ENCODE data around the gene CHKB.

DNA sequence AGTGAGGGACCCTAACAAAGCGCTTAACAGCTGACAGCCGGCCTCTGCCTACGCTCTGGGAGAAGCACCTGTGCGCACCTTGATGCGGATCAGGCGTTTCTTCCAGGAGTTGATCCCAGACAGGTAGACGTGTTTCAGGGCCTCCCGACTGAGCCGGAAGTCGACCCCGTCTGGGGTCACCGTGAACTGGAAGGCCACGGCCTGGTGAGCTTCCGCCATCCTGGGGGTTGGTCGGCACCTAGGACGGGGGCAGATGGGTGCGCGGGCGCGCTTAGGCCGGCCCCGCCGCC is 5.0 kb downstream of the CHKB start:
- TF ChIP-seq, protein P1, sequence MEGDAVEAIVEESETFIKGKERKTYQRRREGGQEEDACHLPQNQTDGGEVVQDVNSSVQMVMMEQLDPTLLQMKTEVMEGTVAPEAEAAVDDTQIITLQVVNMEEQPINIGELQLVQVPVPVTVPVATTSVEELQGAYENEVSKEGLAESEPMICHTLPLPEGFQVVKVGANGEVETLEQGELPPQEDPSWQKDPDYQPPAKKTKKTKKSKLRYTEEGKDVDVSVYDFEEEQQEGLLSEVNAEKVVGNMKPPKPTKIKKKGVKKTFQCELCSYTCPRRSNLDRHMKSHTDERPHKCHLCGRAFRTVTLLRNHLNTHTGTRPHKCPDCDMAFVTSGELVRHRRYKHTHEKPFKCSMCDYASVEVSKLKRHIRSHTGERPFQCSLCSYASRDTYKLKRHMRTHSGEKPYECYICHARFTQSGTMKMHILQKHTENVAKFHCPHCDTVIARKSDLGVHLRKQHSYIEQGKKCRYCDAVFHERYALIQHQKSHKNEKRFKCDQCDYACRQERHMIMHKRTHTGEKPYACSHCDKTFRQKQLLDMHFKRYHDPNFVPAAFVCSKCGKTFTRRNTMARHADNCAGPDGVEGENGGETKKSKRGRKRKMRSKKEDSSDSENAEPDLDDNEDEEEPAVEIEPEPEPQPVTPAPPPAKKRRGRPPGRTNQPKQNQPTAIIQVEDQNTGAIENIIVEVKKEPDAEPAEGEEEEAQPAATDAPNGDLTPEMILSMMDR (IDR thresholded peaks at IDR 0.05; ENCODE audit: low read depth, low read length) = no peak
- no peak for TF ChIP-seq POLR2A (IDR thresholded peaks at IDR 0.05; ENCODE audit: extremely low read depth, insufficient read length)

Measured in NB4 (cell line).